ENCODE data around the gene AKT2. TPM values are rescaled to one million over a fixed set of nuclear protein-coding genes. Genes with fewer than 3 reads are reported as not detected.

AKT2 gene
- polyA plus RNA-seq, 2 of the 4 experiments (the other 2 are of a cell fraction): 136 to 159 TPM

DNA sequence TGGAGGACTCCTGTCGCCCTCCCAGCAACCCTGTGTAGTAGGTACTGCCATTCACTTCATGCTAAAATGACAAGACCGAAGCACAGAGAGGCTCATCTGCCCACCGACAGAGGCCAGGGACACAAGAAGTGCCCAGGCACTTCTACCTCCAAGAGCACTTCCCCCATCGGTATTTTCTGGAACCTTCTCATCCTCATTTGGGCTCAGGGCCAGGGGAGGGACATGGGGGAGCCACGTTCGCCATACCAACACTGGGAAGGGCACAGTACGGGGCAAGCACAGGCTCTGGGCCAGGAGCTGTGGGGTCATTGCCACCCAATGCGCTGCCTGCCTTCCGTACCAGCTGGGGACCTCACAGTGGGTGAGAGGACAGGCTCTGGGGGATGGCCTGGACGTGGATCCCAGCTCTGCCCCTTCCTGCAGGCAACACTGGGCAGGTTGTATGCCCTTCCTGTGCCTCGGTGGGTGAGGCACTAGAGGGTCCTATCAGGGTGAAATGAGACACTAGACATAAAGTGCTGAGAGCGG, 37.3 kb downstream of the AKT2 start:
- Histone ChIP-seq H3K4me3 (no peak overlapping the region), H3K9me3 (no peaks in the 10 kb centered on the region), H3K4me1 (no peaks in the 10 kb centered on the region), H3K4me2 (no peak overlapping the region), H3K27ac (no peak overlapping the region)
- DNase-seq (ENCODE audit: low read depth in 1 of 2, low spot score in 1 of 2) (no peak), FAIRE-seq (no peak), ATAC-seq (no peak)
- ChIA-PET POLR2A (no interaction called here), CTCF (interaction anchor here (1.0 to 2.7 kb wide), 7 partner anchors 11 to 387 kb away, joined by 3 to 12 read pairs (median 4); no protein-coding TSS in a partner anchor)
- 94% methylated on average over 12 of the region's 12 CpGs for WGBS (ENCODE audit: missing lambda C conversion rate)
- TF ChIP-seq CHD2 (IDR thresholded peaks at IDR 0.05; ENCODE audit: low read length, partially characterized antibody) (no peak), HOXA7 (CRISPR knock-in tag; IDR thresholded peaks at IDR 0.05) (no peak), EHF (CRISPR knock-in tag; IDR thresholded peaks at IDR 0.05) (no peak), CBX8 (IDR thresholded peaks at IDR 0.05) (no peak), RNF2 (IDR thresholded peaks at IDR 0.05; ENCODE audit: borderline replicate concordance, low read depth) (no peak), JUNB (IDR thresholded peaks at IDR 0.05) (no peak), ZC3H11A (IDR thresholded peaks at IDR 0.05) (no peak), NR3C1 (IDR thresholded peaks at IDR 0.05) (no peak)
- TF ChIP-seq, protein P1, sequence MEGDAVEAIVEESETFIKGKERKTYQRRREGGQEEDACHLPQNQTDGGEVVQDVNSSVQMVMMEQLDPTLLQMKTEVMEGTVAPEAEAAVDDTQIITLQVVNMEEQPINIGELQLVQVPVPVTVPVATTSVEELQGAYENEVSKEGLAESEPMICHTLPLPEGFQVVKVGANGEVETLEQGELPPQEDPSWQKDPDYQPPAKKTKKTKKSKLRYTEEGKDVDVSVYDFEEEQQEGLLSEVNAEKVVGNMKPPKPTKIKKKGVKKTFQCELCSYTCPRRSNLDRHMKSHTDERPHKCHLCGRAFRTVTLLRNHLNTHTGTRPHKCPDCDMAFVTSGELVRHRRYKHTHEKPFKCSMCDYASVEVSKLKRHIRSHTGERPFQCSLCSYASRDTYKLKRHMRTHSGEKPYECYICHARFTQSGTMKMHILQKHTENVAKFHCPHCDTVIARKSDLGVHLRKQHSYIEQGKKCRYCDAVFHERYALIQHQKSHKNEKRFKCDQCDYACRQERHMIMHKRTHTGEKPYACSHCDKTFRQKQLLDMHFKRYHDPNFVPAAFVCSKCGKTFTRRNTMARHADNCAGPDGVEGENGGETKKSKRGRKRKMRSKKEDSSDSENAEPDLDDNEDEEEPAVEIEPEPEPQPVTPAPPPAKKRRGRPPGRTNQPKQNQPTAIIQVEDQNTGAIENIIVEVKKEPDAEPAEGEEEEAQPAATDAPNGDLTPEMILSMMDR (IDR thresholded peaks at IDR 0.05): no peak
- TF ChIP-seq, protein P2, sequence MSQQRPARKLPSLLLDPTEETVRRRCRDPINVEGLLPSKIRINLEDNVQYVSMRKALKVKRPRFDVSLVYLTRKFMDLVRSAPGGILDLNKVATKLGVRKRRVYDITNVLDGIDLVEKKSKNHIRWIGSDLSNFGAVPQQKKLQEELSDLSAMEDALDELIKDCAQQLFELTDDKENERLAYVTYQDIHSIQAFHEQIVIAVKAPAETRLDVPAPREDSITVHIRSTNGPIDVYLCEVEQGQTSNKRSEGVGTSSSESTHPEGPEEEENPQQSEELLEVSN (IDR thresholded peaks at IDR 0.05; ENCODE audit: borderline replicate concordance, low read depth): no peak
- TF ChIP-seq, protein P3, sequence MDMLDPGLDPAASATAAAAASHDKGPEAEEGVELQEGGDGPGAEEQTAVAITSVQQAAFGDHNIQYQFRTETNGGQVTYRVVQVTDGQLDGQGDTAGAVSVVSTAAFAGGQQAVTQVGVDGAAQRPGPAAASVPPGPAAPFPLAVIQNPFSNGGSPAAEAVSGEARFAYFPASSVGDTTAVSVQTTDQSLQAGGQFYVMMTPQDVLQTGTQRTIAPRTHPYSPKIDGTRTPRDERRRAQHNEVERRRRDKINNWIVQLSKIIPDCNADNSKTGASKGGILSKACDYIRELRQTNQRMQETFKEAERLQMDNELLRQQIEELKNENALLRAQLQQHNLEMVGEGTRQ (IDR thresholded peaks at IDR 0.05): no peak

DNA sequence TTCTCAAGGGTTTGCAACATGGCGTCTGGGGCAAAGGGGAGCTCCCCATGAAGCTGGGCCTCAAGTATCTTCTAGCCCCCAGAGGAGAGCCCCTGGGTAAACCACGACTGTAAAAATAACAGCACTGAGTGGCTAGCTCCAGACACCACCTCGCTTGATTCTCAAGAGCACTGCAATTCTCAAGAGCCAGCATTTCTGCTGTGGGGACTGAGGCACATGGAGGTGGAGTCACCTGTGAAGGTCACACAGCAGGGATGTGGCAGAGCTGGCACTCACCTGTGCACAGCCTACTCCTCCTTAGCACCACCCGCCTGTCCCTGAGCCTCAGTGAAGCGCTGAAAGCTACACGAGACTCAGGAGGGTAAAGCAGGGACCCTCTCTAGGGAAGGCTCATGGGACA, 38.0 kb downstream of the AKT2 start:
- Histone ChIP-seq H3K4me1 (no peaks in the 10 kb centered on the region), H3K4me2 (no peak overlapping the region), H3K4me3 (no peak overlapping the region), H3K9me3 (no peaks in the 10 kb centered on the region), H3K27ac (no peak overlapping the region)
- TF ChIP-seq, protein P4, sequence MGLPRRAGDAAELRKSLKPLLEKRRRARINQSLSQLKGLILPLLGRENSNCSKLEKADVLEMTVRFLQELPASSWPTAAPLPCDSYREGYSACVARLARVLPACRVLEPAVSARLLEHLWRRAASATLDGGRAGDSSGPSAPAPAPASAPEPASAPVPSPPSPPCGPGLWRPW (IDR thresholded peaks at IDR 0.05): no peak
- TF ChIP-seq FOXS1 (CRISPR knock-in tag; IDR thresholded peaks at IDR 0.05): no peak
- 94% methylated on average over 6 of the region's 6 CpGs for WGBS (ENCODE audit: missing lambda C conversion rate)
- DNase-seq (ENCODE audit: low read depth in 1 of 2, low spot score in 1 of 2) (no peak), ATAC-seq (no peak), FAIRE-seq (no peak)
- CTCF ChIA-PET: interaction anchor here (0.5 to 2.4 kb wide), 10 partner anchors 12 to 1132 kb away, joined by 3 to 11 read pairs (median 4); no protein-coding TSS in a partner anchor
- POLR2A ChIA-PET: no interaction called here

DNA sequence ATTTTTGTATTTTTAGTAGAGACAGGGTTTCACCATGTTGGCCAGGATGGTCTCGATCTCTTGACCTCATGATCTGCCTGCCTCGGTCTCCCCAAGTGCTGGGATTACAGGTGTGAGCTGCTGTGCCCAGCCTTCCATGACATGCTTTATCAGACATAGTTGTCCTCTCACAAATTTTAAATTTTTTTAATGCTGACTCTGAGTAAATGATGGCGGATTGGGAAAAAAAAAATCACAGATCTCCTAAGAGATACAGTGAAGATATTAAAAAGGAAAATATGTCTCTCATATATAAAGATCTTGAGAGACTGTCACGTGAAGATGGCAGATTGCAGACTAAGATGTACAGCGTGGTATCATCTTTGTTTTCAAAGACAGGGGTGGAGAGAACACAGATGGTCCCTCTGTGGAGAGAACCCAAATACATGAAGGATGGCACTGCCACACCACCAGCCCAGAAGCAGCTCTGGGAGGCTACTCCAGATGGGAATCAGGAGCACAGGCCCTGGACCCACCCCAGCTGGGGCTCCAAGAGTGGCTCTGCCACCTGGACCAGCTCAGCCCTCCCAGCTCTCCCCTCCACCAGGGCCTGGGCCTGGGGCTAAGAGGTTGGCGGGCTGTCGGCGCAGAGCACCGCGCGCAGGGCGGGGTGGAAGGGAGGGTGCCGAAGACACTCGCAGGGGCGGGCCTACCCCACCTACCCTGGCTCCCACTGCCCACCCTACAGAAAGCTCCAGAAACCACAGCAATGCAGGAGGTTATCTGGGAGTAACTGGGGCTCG, 38.7 kb downstream of the AKT2 start:
- no peak overlapping the region for H3K4me2 ChIP-seq
- POLR2A ChIA-PET: no interaction called here
- ATAC-seq: no peak; a peak in 2 of 6 replicates
- FAIRE-seq: peak; percentile 23
- no peak overlapping the region for H3K4me3 ChIP-seq
- no peaks in the 10 kb centered on the region for H3K9me3 ChIP-seq
- no peaks in the 10 kb centered on the region for H3K4me1 ChIP-seq
- CTCF ChIA-PET: interaction anchor here (0.5 to 2.4 kb wide), 11 partner anchors 9 to 1133 kb away, joined by 3 to 11 read pairs (median 4); no protein-coding TSS in a partner anchor
- 96% methylated on average over 16 of the region's 16 CpGs for WGBS (ENCODE audit: missing lambda C conversion rate)
- H3K27ac ChIP-seq: no peak overlapping the region
- no peak for DNase-seq (ENCODE audit: low read depth in 1 of 2, low spot score in 1 of 2)
- TF ChIP-seq FOXS1 (CRISPR knock-in tag; IDR thresholded peaks at IDR 0.05) (no peak), ZSCAN20 (CRISPR knock-in tag; IDR thresholded peaks at IDR 0.05) (no peak), GATA3 (IDR thresholded peaks at IDR 0.05; ENCODE audit: borderline replicate concordance) (no peak), MAFK (IDR thresholded peaks at IDR 0.05; ENCODE audit: partially characterized antibody) (peak; percentile 92), NFE2L2 (conservative IDR thresholded peaks at IDR 0.05; ENCODE audit: low read length) (no peak)
